BE2C (cell line): ENCODE data around the gene GABRP. TPM values are rescaled to one million over a fixed set of nuclear protein-coding genes. Genes with fewer than 3 reads are reported as not detected.

Source experiments
- DNase-seq: peaks from one replicate; pipeline ENCODE4 v3.0.0-alpha.2; 2020
- H3K27me3 ChIP-seq: fragments of 250-450 bp; sonication (Bioruptor Pico); 2 replicates; pipeline ENCODE4 v1.5.1; 2020; ENCODE audit warnings: mild to moderate bottlenecking
- H3K36me3 ChIP-seq: fragments of 250-450 bp; sonication (Bioruptor Pico); 2 replicates; pipeline ENCODE4 v1.5.1; 2020; ENCODE audit warnings: mild to moderate bottlenecking
- H3K4me1 ChIP-seq: fragments of 250-450 bp; sonication (Bioruptor Pico); 2 replicates; pipeline ENCODE4 v1.5.1; 2020
- H3K4me3 ChIP-seq: 2 replicates; pipeline ENCODE4 v1.5.1; 2011; ENCODE audit warnings: low read depth, low read length
- H3K9me3 ChIP-seq: fragments of 250-450 bp; sonication (Bioruptor Pico); 2 replicates; pipeline ENCODE4 v1.5.1; 2020
- CTCF ChIP-seq: IDR thresholded peaks from 2 replicates; pipeline ENCODE4 v1.5.1; 2012; ENCODE audit warnings: mild to moderate bottlenecking, low read depth, low read length
- polyA plus RNA-seq: library from polyadenylated mRNA; unstranded; fragments of >200 nt; gene quantifications from one replicate; pipeline ENCODE4 v1.2.1, GENCODE V29; 2012; ENCODE audit warnings: low read depth, missing spikeins; ENCODE audit not compliant: insufficient read length, insufficient read depth

GABRP gene
- not detected for polyA plus RNA-seq

- Histone ChIP-seq H3K36me3 (no peaks in the 10 kb centered on the region), H3K27me3 (no peaks in the 10 kb centered on the region), H3K9me3 (no peaks in the 10 kb centered on the region), H3K4me3 (no peak within 1 kb of the TSS), H3K4me1 (peaks cover 7% of the 10 kb centered on the region)
- TF ChIP-seq CTCF = no peak
- DNase-seq = peak; percentile 16
Observed at GRCh38 chr5:170783498-170784247, at the start of gene GABRP. Gene GABRP (plus strand): TSS chr5:170783725. CDS start chr5:170788616, 4,891 bp downstream.

GRCh38 chr5:170736966-170737365 is 46.6 kb upstream of the GABRP start:
- Histone ChIP-seq H3K4me1 (no peaks in the 10 kb centered on the region), H3K36me3 (no peaks in the 10 kb centered on the region), H3K27me3 (peaks cover 3% of the 10 kb centered on the region; the same call in 1 of the 2 replicates), H3K4me3 (no peak overlapping the region), H3K9me3 (peaks cover 6% of the 10 kb centered on the region; the same call in 1 of the 2 replicates)
- no peak for TF ChIP-seq CTCF
- no peak for DNase-seq

DNA sequence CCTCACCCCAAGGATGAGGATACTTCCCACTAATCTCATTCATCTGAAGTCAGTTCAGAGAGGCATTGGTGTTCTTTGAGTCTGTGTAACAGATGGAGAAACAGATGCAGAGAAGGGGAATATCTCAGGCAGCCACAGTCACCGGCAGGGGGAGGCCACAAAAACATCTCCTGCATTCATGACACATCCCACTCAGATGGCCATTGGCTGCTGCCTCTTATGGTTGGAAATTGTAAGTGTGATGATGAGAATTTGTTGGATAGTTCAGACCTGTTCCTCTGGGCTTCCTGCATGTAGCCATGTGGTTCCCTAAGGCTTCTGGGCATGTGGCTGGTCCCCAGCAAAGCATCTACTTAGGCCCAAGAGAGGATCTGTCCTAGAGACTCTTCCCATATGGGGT is 45.9 kb upstream of the GABRP start:
- Histone ChIP-seq H3K27me3 (0 out of 2 replicates have a peak, but pooled peaks cover 3% of the 10 kb centered on the region), H3K9me3 (peaks cover 6% of the 10 kb centered on the region; the same call in 1 of the 2 replicates), H3K4me3 (no peak overlapping the region), H3K36me3 (no peaks in the 10 kb centered on the region), H3K4me1 (no peaks in the 10 kb centered on the region)
- no peak for TF ChIP-seq CTCF
- DNase-seq = no peak

DNA sequence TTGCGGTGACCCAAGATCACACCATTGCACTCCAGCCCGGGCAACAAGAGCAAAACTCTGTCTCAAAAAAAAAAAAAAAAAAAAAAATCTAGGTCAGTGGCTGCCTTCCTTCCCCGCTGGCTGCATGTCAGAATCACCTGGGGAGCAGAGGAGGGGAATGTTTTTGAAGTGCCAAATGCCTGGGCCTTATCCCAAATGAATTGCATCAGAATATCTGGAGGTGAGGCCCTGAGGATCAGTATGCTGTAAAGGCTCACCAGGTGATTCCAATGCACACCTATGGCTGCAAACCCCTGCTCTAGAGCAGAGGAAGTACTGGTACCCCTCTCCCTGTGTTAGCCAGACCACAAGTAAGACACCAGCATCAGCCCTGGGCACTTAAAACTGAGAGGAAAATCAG is 44.7 kb upstream of the GABRP start:
- no peak for DNase-seq
- H3K27me3 ChIP-seq = peaks cover 5% of the 10 kb centered on the region; the same call in 1 of the 2 replicates
- no peaks in the 10 kb centered on the region for H3K4me1 ChIP-seq
- peaks cover 6% of the 10 kb centered on the region; the same call in 1 of the 2 replicates for H3K9me3 ChIP-seq
- TF ChIP-seq CTCF = no peak
- H3K4me3 ChIP-seq = no peak overlapping the region
- no peaks in the 10 kb centered on the region for H3K36me3 ChIP-seq

GRCh38 chr5:170739446-170739845 is 44.1 kb upstream of the GABRP start:
- DNase-seq = no peak
- H3K27me3 ChIP-seq = peaks cover 10% of the 10 kb centered on the region; the same call in 1 of the 2 replicates
- peaks cover 6% of the 10 kb centered on the region; the same call in 1 of the 2 replicates for H3K9me3 ChIP-seq
- H3K4me3 ChIP-seq = no peak overlapping the region
- TF ChIP-seq CTCF = no peak
- H3K4me1 ChIP-seq = no peaks in the 10 kb centered on the region
- H3K36me3 ChIP-seq = no peaks in the 10 kb centered on the region

DNA sequence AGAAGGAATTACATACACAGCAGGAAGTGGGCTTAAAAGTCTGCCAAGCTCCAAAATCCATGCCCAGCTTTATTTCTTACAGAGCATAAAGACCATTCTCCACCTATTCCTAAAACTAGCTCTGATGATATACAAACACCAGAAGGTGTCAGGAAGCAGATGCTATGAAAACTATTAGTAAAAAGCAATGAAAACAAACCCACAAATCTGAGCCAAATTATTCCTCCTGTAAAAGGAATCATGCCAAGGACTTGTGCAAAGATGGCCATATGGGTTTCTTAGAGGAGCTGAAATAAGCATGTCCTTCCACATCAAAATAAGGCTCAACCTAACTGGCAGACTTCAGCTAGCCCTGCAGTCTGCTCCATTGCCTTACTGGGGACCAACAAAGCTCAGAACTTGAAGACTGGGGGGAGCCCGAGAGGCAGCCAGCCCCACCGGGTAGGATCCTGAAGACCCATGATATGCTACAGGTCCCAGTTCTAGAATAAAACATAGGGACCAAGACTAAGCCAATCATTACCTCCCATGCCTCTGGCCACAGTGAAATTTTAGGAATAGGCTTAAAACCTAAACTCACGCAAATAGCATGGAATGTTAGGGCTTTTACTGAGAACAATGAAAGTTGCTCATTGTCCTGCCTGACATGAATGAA is 42.8 kb upstream of the GABRP start:
- no peak for DNase-seq
- Histone ChIP-seq H3K4me3 (no peak overlapping the region), H3K27me3 (peaks cover 10% of the 10 kb centered on the region; the same call in 1 of the 2 replicates), H3K4me1 (peaks cover 5% of the 10 kb centered on the region; the same call in 1 of the 2 replicates), H3K9me3 (peaks cover 6% of the 10 kb centered on the region; the same call in 1 of the 2 replicates), H3K36me3 (no peaks in the 10 kb centered on the region)
- no peak for TF ChIP-seq CTCF
